Loucy (cell line): Measurements from ENCODE around the gene CELF2.

Source experiments
- CTCF ChIP-seq: fragments of 200-600 bp; sonication (generic); conservative IDR thresholded peaks from 2 replicates; pipeline ENCODE4 v1.5.1; 2014; ENCODE audit warnings: mild to moderate bottlenecking, antibody characterized with exemption, low read length
- EZH2phosphoT487 ChIP-seq: fragments of 200-600 bp; IDR thresholded peaks from 2 replicates; pipeline ENCODE4 v1.6.1; 2018; ENCODE audit warnings: antibody characterized with exemption, mild to moderate bottlenecking, moderate library complexity, borderline replicate concordance

- TF ChIP-seq EZH2phosphoT487: no peak
- TF ChIP-seq CTCF: no peak
Measured at GRCh38 chr10:11245510-11245909, 227.8 kb downstream of the CELF2 start.
